ENCODE data around the gene ETV3. TPM values are rescaled to one million over a fixed set of nuclear protein-coding genes. Genes with fewer than 3 reads are reported as not detected.

ETV3 gene
- total and polyA plus RNA-seq, 10 of the 15 experiments (the other 5 are each of a cell fraction or from before 2014, with no cell fraction given): 1.7 to 13.8 (median 7.2) TPM

GRCh38 chr1:157111396-157112165, 26.6 kb downstream of the ETV3 start:
- no peaks in the 10 kb centered on the region for H3K36me3 ChIP-seq (ENCODE audit: control insufficient read depth in 2 of 2, insufficient read depth in 2 of 2, low read length in 1 of 2)
- peaks cover 20% of the 10 kb centered on the region for H3K4me1 ChIP-seq (ENCODE audit: control insufficient read depth, insufficient read depth, low read length)
- H3K4me2 ChIP-seq (ENCODE audit: control insufficient read depth, insufficient read depth): no peak overlapping the region
- H4K20me1 ChIP-seq (ENCODE audit: control insufficient read depth, insufficient read depth): no peaks in the 10 kb centered on the region
- ChIA-PET RAD21 (ENCODE audit: unreplicated experiment) (interaction anchor here (2.4 kb wide), 1 partner anchor 21 kb away, joined by 9 read pairs; no protein-coding TSS in a partner anchor), CTCF (interaction anchor here (0.8 to 1.7 kb wide), 3 partner anchors 21 to 45 kb away, joined by 3 to 7 read pairs (median 5); no protein-coding TSS in a partner anchor), POLR2A (no interaction called here), SMC1A (ENCODE audit: uncharacterized antibody, unreplicated experiment) (interaction anchor here (1.0 kb wide), 1 partner anchor 8 kb away, joined by 4 read pairs; no protein-coding TSS in a partner anchor)
- no peak for DNase-seq (ENCODE audit: low read depth, low spot score)
- 57% methylated on average over 19 of the region's 19 CpGs for WGBS (ENCODE audit: insufficient coverage, insufficient replicate concordance, low lambda C conversion rate, missing lambda C conversion rate)
- intact Hi-C loops (cut with micrococcal nuclease; ENCODE audit: unreplicated experiment): no loop called here
- no peak for FAIRE-seq
- no peak for ATAC-seq
- no peaks in the 10 kb centered on the region for H3K79me2 ChIP-seq (ENCODE audit: control insufficient read depth, insufficient read depth, low read length)
- no peak overlapping the region for H2AFZ ChIP-seq (ENCODE audit: control insufficient read depth, low read depth, low read length)
- H3K27me3 ChIP-seq (replicated peaks in 1 of 2; ENCODE audit: control insufficient read depth in 2 of 2, insufficient read depth in 2 of 2, low read length in 1 of 2): 0 out of 4 replicates have a peak, but pooled peaks cover 0 to 2% of the 10 kb centered on the region in 2 experiments
- no peak overlapping the region for H3K9ac ChIP-seq (ENCODE audit: control insufficient read depth, insufficient read depth, low read length)
- in situ Hi-C loops (cut with MboI): no loop called here
- no peak overlapping the region for H3K27ac ChIP-seq (ENCODE audit: control insufficient read depth, insufficient read depth)
- no TSS peak for BruUV-seq (replicated peaks)
- H3K4me3 ChIP-seq: no peak overlapping the region
- no peaks in the 10 kb centered on the region for H3K9me3 ChIP-seq (replicated peaks; ENCODE audit: control insufficient read depth, insufficient read depth, low read length)
- TF ChIP-seq ESRRA (IDR thresholded peaks at IDR 0.05; ENCODE audit: low read length) (no peak), TCF3 (IDR thresholded peaks at IDR 0.05; ENCODE audit: borderline replicate concordance, insufficient read depth, low read depth, low read length) (no peak), CUX1 (IDR thresholded peaks at IDR 0.05; ENCODE audit: insufficient replicate concordance, low read depth, low read length) (no peak), TBL1XR1 (IDR thresholded peaks at IDR 0.05; ENCODE audit: low read depth, low read length) (no peak), BCLAF1 (IDR thresholded peaks at IDR 0.05) (no peak), HDAC6 (IDR thresholded peaks at IDR 0.05; ENCODE audit: unreplicated experiment) (no peak), NR2C1 (IDR thresholded peaks at IDR 0.05) (no peak), EED (IDR thresholded peaks at IDR 0.05; ENCODE audit: low read depth) (no peak), SUZ12 (IDR thresholded peaks at IDR 0.05; ENCODE audit: unreplicated experiment) (no peak), GATAD2B (conservative IDR thresholded peaks at IDR 0.05; ENCODE audit: low read depth) (no peak), FOXK2 (IDR thresholded peaks at IDR 0.05) (no peak), BCL11A (IDR thresholded peaks at IDR 0.05; ENCODE audit: low read depth, low read length) (no peak), GABPA (IDR thresholded peaks at IDR 0.05; ENCODE audit: low read depth) (no peak), JUNB (IDR thresholded peaks at IDR 0.05) (no peak)
- TF ChIP-seq, protein P1, sequence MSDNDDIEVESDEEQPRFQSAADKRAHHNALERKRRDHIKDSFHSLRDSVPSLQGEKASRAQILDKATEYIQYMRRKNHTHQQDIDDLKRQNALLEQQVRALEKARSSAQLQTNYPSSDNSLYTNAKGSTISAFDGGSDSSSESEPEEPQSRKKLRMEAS (IDR thresholded peaks at IDR 0.05; ENCODE audit: low read depth, low read length): no peak

Data from GM12878 (cell line).